GM12878 (cell line): Measurements from ENCODE around the gene FGD3.

Experiments
- BACH1 ChIP-seq: fragments of 450-650 bp; IDR thresholded peaks from 2 replicates; pipeline ENCODE4 v1.6.1; 2017; ENCODE audit warnings: mild to moderate bottlenecking, borderline replicate concordance
- CTCF ChIP-seq, 3 experiments: IDR thresholded peaks in 2 of 3; conservative IDR thresholded peaks in 1 of 3; 2 replicates each; pipeline ENCODE4 v1.5.1; 2011; ENCODE audit warnings: low read depth in 3 of 3, low read length in 3 of 3, mild to moderate bottlenecking in 3 of 3, control low read depth in 2 of 3, moderate library complexity in 2 of 3, inconsistent platforms in 1 of 3, mixed read lengths in 1 of 3; ENCODE audit not compliant: control insufficient read depth in 2 of 3, insufficient read depth in 1 of 3; ENCODE audit errors: extremely low read depth in 1 of 3
- KDM1A ChIP-seq: fragments of 200-600 bp; sonication (generic); IDR thresholded peaks from 2 replicates; pipeline ENCODE4 v1.6.1; 2016; ENCODE audit warnings: borderline replicate concordance
- LARP7 ChIP-seq: fragments of 450-650 bp; IDR thresholded peaks from 2 replicates; pipeline ENCODE4 v1.6.1; 2017; ENCODE audit warnings: mild to moderate bottlenecking
- NR2C1 ChIP-seq: fragments of 450-650 bp; IDR thresholded peaks from 2 replicates; pipeline ENCODE4 v1.6.1; 2017; ENCODE audit warnings: antibody characterized with exemption, mild to moderate bottlenecking, moderate library complexity
- NR2F1 ChIP-seq: fragments of 450-650 bp; conservative IDR thresholded peaks from 2 replicates; pipeline ENCODE4 v1.6.1; 2017; ENCODE audit warnings: mild to moderate bottlenecking
- POLR2A ChIP-seq: IDR thresholded peaks from 2 replicates; pipeline ENCODE4 v1.6.1; 2011; ENCODE audit warnings: low read depth, mild to moderate bottlenecking, low read length
- YBX1 ChIP-seq: fragments of 450-650 bp; IDR thresholded peaks from 2 replicates; pipeline ENCODE4 v1.6.1; 2016; ENCODE audit warnings: antibody characterized with exemption
- TF ChIP-seq, protein P1 (sequence below): IDR thresholded peaks from 2 replicates; pipeline ENCODE4 v1.6.1; 2011; ENCODE audit warnings: borderline replicate concordance, low read depth, mild to moderate bottlenecking, moderate library complexity, low read length; ENCODE audit not compliant: insufficient read depth, poor library complexity, severe bottlenecking

GRCh38 chr9:93035821-93036351 is 88.6 kb downstream of the FGD3 start:
- TF ChIP-seq CTCF (IDR thresholded peaks at IDR 0.05 in 2 of 3, conservative IDR thresholded peaks at IDR 0.05 in 1 of 3; ENCODE audit: control insufficient read depth in 2 of 3, extremely low read depth in 1 of 3, insufficient read depth in 1 of 3, low read depth in 3 of 3, low read length in 3 of 3) (no peak), BACH1 (no peak), YBX1 (no peak), NR2C1 (no peak), NR2F1 (no peak), POLR2A (no peak), KDM1A (no peak), LARP7 (no peak)
- TF ChIP-seq, protein P1, sequence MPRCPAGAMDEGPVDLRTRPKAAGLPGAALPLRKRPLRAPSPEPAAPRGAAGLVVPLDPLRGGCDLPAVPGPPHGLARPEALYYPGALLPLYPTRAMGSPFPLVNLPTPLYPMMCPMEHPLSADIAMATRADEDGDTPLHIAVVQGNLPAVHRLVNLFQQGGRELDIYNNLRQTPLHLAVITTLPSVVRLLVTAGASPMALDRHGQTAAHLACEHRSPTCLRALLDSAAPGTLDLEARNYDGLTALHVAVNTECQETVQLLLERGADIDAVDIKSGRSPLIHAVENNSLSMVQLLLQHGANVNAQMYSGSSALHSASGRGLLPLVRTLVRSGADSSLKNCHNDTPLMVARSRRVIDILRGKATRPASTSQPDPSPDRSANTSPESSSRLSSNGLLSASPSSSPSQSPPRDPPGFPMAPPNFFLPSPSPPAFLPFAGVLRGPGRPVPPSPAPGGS, result no peak
